VCaP (cell line): ENCODE data around the gene EPB41.

Experiments used
- H3K27ac ChIP-seq: fragments of 450-650 bp; 2 replicates; pipeline ENCODE4 v1.5.1; 2017
- TF ChIP-seq, protein P1 (sequence below): fragments of 450-650 bp; conservative IDR thresholded peaks from 2 replicates; pipeline ENCODE4 v1.5.1; 2017; ENCODE audit warnings: mild to moderate bottlenecking, moderate library complexity

EPB41 gene

DNA sequence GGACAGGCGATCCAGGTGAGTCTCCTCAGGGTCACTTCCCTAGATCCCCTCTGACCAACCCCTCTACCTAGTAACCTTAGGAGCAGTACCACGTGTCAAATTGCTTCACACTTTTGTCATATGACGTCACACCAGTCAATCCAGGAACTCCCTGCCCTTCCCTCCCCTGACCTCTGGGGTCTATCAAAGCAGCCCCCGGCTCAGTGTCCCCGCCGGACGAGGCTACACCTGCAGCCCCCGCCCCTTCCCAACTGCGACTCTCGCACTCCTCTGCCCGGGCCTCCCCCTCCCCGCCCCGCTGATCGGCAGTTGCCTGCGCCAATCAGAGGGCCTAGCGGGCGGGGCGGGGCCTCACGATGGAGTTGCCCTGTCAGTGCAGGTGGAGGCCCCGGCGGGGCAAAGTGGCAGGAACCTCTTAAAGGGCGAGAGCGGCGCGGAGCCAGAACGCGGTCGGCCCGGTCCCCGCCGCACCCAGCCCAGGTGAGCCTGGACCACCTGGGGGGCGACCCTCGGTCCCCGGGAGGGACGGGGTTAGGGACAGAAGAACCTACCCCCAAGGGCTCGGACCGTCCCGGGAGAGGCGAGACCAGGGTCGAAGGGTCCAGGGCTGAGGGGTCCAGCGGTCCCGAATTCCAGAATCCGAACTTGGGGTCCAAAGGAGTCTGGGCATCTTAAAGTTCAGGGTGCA is 27.5 kb upstream of the EPB41 start:
- peak overlapping the region; percentile 83 for H3K27ac ChIP-seq
- TF ChIP-seq, protein P1, sequence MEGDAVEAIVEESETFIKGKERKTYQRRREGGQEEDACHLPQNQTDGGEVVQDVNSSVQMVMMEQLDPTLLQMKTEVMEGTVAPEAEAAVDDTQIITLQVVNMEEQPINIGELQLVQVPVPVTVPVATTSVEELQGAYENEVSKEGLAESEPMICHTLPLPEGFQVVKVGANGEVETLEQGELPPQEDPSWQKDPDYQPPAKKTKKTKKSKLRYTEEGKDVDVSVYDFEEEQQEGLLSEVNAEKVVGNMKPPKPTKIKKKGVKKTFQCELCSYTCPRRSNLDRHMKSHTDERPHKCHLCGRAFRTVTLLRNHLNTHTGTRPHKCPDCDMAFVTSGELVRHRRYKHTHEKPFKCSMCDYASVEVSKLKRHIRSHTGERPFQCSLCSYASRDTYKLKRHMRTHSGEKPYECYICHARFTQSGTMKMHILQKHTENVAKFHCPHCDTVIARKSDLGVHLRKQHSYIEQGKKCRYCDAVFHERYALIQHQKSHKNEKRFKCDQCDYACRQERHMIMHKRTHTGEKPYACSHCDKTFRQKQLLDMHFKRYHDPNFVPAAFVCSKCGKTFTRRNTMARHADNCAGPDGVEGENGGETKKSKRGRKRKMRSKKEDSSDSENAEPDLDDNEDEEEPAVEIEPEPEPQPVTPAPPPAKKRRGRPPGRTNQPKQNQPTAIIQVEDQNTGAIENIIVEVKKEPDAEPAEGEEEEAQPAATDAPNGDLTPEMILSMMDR, result no peak

DNA sequence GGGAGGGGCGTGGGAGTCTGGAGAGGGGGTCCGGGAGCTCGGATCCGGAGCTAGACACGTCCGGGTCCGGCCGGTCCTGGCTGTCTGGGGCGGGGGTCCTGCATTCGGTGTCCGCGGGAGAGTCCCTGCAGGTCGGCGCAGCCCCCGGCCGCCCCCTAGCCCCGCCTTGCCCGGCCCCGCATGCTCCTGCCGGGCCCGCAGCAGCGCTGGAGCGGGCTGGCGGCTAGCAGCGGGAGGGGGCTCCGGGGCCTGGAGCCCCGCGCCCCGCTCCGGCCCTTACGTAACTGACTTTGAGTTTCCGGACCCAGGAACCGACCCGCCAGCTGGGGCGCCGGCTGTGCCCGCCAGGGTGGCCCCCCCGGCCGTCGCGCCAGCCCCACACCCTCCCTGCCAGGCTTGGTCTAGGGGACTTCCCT is 26.9 kb upstream of the EPB41 start:
- TF ChIP-seq, protein P1, result no peak
- H3K27ac ChIP-seq, result peak overlapping the region; percentile 83

DNA sequence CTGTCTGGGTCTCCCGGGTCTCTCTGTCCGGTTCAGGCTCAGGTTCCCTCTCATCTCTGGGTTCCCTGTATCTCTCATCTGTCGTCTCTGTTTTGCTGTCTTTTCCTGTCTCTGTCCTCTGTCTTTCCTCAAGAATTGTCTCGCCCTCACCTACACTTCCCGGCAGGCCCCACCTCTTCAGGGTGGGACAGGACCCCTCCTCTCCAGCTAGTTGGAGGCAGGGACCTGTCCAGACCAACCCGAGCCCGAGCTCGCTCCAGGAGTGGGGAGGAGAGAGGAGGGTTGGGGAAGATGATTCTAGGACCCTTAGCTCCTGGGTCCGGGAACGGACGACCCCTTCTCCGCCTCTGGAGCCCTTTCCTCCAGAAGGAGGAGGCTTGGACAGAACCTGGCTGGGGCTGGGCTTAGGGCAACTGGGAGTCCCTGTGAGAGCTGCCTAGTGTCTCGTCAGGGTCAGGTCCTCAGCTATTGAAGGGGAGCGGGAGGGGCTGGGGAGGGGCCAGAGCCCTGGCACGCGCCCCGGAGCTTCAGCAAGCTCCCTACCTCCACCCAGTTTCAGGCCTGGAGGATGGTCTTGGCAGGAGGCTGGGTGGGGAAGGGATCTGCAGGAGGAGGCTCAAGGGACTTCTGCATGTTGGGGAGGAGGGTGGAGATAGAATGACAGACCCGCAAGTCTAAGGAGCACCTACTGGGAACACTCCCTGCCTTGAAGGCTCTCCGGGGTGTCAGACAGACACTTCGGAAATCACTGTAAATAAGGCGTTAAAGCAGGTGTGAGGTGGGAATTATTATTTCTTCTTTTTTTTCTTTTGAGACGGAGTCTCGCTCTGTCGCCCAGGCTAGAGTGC is 26.3 kb upstream of the EPB41 start:
- peak overlapping the region; percentile 83 for H3K27ac ChIP-seq
- TF ChIP-seq, protein P1, result no peak

DNA sequence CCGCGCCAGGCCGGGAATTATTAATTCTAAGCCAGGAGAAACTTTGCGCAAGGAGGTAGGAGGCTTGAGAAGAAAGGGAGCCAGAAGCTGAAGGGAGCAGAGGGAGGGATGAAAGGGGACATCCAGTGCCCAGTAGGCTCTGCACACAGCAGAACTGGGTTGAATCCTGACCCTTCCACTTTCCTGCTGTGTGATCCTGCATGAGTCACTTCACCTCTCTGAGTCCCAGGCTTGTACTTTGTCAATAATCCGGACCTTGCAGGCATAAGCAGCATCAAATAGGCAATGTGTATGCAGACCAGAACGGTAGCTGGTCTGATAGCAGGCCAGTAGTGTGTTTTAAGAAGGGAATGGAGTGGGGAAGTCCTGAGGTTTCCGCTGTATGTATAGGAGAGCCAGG is 25.5 kb upstream of the EPB41 start:
- no peak overlapping the region for H3K27ac ChIP-seq
- TF ChIP-seq, protein P1, result no peak

DNA sequence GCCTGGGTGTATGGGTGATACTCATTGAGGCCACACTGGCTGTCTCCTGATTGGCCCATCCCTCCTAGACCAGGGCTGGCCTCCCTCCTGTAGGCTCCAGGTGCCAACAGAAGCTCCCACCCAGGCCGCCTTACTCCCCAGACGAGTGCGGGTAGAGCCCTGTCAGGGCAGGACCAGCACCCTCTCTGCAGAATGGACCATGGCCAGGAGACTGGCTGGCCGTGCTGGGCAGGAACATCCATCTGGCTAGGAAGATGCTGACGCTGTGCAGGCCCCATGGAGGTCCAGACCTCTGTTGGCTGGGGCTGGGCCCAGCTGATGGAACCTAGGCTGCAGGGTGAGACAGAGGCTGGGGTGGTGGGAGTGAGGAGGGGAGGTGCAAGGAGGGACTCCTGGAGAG is 25.0 kb upstream of the EPB41 start:
- TF ChIP-seq, protein P1, result no peak

DNA sequence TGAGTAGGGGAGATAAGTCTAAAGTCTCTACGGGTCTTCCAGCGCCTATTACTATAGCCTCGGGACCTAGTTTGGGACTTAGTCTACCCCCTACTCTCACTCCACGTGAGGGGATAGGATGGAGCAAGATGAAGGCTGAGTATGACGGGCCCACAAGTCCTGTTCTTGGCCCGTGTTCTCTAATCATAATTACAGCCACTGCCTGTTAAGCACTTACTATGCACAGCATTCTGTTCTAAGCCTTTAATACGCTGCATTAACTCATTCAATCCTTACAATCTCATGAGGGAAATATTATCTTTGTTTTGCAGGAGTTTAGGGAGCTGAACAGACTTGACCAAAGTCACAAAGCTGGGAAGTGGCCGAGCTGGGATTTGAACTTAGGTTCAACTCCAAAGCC is 23.9 kb upstream of the EPB41 start:
- TF ChIP-seq, protein P1, result no peak
- no peak overlapping the region for H3K27ac ChIP-seq

More for the DNA sequence above, 25.0 kb upstream of the EPB41 start:
- no peak overlapping the region for H3K27ac ChIP-seq

DNA sequence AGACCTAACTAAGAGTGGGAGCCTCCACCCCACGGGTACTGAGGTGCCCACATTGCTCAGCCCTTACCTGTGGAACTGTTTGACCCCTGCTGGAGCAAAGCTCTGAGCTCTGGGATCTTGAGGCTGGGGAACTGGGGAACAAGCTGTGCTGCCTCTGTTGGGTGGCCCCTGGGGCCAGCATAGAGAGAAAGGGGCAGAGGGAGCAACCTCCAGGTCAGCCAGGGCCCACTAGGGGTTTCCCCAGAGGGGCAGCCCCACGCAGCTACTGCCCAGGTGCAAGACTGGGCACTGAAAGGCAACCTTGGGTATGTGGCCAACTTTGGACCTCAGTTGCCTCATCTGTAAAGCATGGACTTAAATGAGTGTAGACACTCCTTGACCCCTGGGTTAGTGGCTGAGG is 23.5 kb upstream of the EPB41 start:
- TF ChIP-seq, protein P1, result no peak
- no peak overlapping the region for H3K27ac ChIP-seq
